G401.6 (cell line): ENCODE measurements around the gene MRPL14.

Source experiments
- FAIRE-seq: peaks from 2 replicates; lab custom pipeline; 2012; peaks lifted over from hg19 to GRCh38; lab: Jason Lieb, UNC

The MRPL14 gene

DNA sequence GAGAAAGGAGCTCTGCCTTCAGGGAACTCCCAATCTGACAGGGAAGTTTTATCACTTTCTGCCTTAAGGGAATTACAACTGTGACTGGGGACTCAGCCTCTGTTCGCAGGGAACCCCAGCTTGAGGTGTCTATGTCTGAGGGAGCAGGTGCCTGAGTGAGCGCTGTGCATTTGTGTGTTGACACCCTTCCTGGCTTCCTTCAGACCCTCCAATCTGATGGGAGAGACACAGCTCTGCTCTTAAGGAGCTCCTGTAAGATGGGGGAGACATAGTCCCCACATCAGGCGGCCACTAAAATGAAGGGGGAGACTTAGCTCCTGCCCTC, 62.3 kb downstream of the MRPL14 start:
- no peak for FAIRE-seq

DNA sequence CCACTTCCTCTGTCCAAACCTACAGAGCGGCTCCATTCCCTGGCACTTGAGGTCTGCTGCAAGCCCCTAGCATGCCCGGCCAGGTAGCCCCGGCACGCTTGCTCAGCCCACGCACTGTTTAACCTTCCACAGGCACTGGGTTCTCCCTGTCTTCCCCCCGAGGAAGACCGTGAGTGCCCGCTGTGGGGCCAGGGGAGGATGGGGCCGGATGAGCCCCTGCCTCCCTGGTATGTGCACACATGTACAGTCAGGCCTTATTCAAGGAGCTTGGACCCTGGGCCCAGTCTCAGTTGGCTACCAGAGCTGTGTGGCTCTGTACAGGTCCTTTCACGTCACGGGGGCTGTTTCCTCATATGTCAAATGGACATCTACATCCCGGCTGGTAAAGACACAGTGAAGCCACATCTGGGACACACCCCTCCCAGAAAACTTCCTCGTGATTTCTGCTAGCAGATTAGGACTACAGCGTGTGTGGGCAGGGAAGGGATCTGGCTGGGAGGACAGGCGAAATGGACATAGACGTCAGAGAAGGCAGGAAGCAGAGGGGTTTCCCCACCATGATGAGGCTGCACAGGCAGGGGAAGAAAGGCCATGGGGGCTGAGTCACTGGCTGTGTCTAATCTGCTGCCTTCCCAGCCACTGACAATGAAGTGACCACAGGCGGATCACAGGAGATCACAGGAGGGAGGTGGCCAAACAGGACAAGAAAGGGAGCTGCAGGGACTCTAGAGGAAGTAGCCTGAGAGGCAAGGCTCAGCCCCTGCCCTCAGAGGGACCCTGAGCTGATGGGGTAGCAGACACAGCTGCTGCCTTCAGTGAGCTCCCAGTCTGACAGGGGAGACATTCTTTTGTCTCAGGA, 62.9 kb downstream of the MRPL14 start:
- no peak for FAIRE-seq

DNA sequence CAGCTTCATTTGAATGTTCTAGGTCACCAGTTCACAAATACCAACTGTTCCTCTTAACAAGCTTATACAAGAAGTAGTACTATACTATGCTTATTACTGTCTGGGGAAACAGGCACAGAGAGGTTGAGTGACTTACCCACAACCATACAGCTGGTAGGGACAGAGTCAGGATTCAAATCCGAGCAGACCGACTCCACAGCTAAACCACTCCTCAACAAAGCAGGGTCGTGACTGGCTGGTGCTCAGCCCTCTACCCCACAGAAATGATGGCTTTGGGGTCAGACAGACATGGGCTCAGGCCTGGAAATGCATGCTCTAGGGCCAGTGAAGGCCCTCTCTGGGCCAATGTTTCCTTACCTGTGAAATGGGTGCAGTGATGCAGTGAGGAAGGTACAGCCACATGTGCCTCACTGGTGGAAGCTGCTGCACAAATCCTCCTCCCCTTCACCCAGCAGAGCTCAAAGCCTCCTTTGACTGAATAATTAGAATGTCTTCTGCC, 63.6 kb downstream of the MRPL14 start:
- no peak for FAIRE-seq
